Bronchial epithelial cell (primary cell): ENCODE results near the gene PBRM1. TPM values are rescaled to one million over a fixed set of nuclear protein-coding genes. Genes with fewer than 3 reads are reported as not detected.

Source experiments
- DNase-seq: peaks from one replicate; pipeline ENCODE4 v3.0.0-alpha.2; 2010; ENCODE audit warnings: low read depth
- FAIRE-seq: peaks from 2 replicates; lab custom pipeline; 2011; peaks lifted over from hg19 to GRCh38; lab: Jason Lieb, UNC
- H3K27me3 ChIP-seq: 2 replicates; pipeline ENCODE4 v1.5.1; 2011; ENCODE audit warnings: low read length; ENCODE audit not compliant: control insufficient read depth, insufficient read depth
- H3K36me3 ChIP-seq: 2 replicates; pipeline ENCODE4 v1.5.1; 2011; ENCODE audit warnings: low read length; ENCODE audit not compliant: control insufficient read depth, insufficient read depth
- H3K4me3 ChIP-seq: 2 replicates; pipeline ENCODE4 v1.5.1; 2011; ENCODE audit warnings: mild to moderate bottlenecking, low read depth, low read length, control low read depth
- CTCF ChIP-seq: IDR thresholded peaks from 2 replicates; pipeline ENCODE4 v1.5.1; 2011; ENCODE audit warnings: mild to moderate bottlenecking, moderate library complexity, low read length, control low read depth, inconsistent platforms; ENCODE audit not compliant: insufficient read depth, severe bottlenecking
- total RNA-seq: library from RNA; depleted of rRNA; stranded (reverse); fragments of >200 nt; gene quantifications from 2 replicates; pipeline ENCODE4 v1.2.1, GENCODE V29; 2014

Gene PBRM1
- total RNA-seq, 1 donor from 2014 or later = 95.6 TPM

- H3K4me3 ChIP-seq = peak overlapping the region; percentile 89
- DNase-seq (no peak), FAIRE-seq (no peak)
- no peaks in the 10 kb centered on the region for H3K27me3 ChIP-seq
- TF ChIP-seq CTCF = no peak
- H3K36me3 ChIP-seq = peaks cover 5% of the 10 kb centered on the region
These were observed 147.8 kb downstream of the PBRM1 start for GRCh38 chr3:52537726-52538421.

- H3K36me3 ChIP-seq = peaks cover 5% of the 10 kb centered on the region
- no peaks in the 10 kb centered on the region for H3K27me3 ChIP-seq
- H3K4me3 ChIP-seq = peak overlapping the region; percentile 89
- TF ChIP-seq CTCF = no peak
- DNase-seq (no peak), FAIRE-seq (no peak)
These were observed 148.5 kb downstream of the PBRM1 start for GRCh38 chr3:52537165-52537620.

- peak; percentile 13 for TF ChIP-seq CTCF
- Histone ChIP-seq H3K4me3 (peak within 1 kb of the TSS; percentile 89), H3K36me3 (peaks cover 5% of the 10 kb centered on the region), H3K27me3 (no peaks in the 10 kb centered on the region)
- FAIRE-seq (no peak), DNase-seq (peak; percentile 95)
These were observed 149.1 kb downstream of the PBRM1 start, which contains the start of gene UQCC5 for GRCh38 chr3:52536369-52537164. UQCC5 (plus strand) TSS chr3:52536605; CDS start chr3:52536756, 151 bp downstream.

GRCh38 chr3:52536112-52536368 lies 149.7 kb downstream of the PBRM1 start:
- FAIRE-seq (no peak), DNase-seq (no peak)
- no peak overlapping the region for H3K4me3 ChIP-seq
- no peak for TF ChIP-seq CTCF
- H3K27me3 ChIP-seq = no peaks in the 10 kb centered on the region
- H3K36me3 ChIP-seq = peaks cover 3% of the 10 kb centered on the region

- TF ChIP-seq CTCF = no peak
- DNase-seq (no peak), FAIRE-seq (no peak)
- Histone ChIP-seq H3K4me3 (no peak overlapping the region), H3K36me3 (peaks cover 3% of the 10 kb centered on the region), H3K27me3 (no peaks in the 10 kb centered on the region)
These were observed 150.2 kb downstream of the PBRM1 start for GRCh38 chr3:52535411-52536111.
